ENCODE measurements around the gene FALEC.

DNA sequence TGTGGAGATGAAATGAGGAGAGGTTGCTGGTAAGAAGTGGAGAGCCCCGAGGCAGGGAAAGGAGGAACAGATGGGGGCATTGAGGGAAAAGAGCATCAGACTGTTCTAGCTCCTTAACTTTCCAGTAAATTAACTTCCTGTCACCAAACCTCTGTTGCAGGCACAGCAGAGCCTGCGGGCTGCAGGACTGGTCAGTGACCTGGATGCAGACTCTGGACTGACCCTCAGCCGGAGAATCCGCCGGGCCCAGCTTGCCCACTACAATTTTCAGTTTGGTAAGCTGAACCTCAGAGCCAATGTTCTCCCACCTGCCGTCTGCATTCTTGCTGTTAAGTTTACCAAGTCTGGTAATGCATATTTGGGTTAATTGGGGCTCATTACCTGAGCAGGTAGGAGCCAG, 10.1 kb upstream of the FALEC start:
- TF ChIP-seq, protein P1, sequence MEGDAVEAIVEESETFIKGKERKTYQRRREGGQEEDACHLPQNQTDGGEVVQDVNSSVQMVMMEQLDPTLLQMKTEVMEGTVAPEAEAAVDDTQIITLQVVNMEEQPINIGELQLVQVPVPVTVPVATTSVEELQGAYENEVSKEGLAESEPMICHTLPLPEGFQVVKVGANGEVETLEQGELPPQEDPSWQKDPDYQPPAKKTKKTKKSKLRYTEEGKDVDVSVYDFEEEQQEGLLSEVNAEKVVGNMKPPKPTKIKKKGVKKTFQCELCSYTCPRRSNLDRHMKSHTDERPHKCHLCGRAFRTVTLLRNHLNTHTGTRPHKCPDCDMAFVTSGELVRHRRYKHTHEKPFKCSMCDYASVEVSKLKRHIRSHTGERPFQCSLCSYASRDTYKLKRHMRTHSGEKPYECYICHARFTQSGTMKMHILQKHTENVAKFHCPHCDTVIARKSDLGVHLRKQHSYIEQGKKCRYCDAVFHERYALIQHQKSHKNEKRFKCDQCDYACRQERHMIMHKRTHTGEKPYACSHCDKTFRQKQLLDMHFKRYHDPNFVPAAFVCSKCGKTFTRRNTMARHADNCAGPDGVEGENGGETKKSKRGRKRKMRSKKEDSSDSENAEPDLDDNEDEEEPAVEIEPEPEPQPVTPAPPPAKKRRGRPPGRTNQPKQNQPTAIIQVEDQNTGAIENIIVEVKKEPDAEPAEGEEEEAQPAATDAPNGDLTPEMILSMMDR (IDR thresholded peaks at IDR 0.05) = no peak
- no peak for TF ChIP-seq POLR2A (IDR thresholded peaks at IDR 0.05)

Measured in right lobe of liver (tissue), 4 donors.